Fibroblast of skin of left quadriceps (primary cell): ENCODE results near the gene ACBD7.

Experiments
- DNase-seq, 2 experiments: peaks; one replicate each; pipeline ENCODE4 v3.0.0-alpha.2; 2013; ENCODE audit warnings: low read depth in 2 of 2

Gene ACBD7

DNA sequence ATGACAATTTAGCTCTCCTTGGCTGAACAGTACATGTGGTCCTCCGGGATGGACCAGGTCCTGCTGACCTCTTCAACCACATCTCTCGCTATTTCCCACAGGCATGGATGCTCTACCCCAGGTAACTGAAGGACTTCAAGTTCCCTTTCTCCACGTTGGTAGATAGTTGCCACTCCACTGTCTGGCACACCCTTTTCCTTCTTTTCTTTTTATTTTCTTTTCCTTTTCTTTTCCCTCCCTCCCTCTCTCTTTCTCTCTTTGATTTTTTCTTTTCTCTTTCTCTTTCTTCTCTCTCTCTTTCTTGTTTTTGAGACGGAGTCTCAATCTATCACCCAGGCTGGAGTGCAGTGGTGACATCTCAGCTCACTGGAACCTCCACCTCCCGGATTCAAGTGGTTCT is 2.8 kb upstream of the ACBD7 start:
- no peak for DNase-seq

DNA sequence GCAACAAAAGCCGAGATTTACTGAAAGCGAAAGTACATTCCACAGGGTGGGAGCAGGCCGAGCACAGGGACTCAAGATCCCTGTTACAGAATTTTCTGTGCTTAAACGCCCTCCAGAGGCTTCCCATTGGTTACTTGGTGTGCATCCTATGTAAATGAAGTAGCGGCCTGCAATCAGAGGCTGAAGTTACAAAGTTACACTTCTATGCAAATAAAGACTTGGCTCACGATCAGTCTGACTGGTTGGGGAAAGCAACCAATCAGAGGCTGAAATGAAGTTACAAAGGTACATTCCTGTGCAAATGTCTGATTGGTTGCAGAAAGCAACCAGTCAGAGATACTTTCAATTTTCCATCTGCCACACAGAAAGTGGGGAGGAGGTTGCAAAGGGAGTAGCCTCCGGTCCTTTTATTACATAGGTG is 4.1 kb downstream of the ACBD7 start:
- peak; percentile 84 for DNase-seq

DNA sequence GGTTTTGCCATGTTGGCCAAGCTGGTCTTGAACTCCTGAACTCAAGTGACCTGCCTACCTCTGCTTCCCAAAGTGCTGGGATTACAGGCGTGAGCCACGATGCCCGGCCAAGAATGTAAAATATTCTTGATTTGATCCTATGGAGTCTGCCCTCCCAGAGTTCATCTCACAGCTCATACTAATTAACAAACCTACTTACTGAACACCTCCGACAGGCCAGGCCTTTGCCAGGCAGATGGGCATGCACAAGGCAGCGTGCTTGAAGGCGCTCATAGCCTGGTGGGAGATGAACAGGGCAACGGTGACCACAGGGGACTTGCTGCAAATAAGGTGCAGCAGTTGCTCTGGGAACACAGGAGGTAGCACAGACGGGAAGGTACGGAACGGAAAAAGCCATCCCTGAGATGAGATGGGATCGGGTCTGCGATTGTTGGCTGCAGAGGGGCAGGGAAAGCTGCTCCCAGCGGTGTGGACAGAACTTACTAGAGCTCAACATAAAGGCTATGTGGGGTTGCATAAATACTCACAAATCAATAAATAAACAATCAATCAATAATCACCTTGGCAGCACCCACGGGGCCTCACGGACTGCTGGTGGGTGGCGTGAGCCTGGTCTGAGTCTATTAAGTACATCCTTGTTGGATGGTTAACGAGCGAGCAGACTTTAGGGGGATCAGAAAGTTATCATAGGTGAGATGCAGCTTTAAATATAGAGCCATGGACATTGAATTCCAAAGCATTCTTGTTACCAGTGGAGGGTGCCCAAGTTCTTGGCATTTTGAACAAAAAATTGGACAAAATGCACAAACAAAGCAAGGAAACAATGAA is 4.7 kb downstream of the ACBD7 start:
- no peak for DNase-seq

DNA sequence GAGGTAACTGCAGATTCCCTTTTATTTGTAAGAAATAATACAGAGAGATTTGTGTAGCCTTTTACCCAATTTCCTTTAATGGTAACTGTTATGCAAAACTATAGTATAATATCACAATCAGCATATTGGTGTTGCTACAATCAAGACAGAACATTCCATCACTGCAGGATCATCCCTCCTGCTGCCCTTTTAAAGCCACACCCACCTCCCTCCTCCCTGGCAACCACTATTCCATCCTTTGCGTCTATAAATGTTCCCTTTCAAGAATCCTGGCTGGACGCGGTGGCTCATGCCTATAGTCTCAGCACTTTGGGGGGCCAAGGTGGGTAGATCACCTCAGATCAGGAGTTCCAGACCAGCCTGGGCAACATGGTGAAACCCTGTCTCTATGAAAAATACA is 13.2 kb downstream of the ACBD7 start:
- DNase-seq = no peak

DNA sequence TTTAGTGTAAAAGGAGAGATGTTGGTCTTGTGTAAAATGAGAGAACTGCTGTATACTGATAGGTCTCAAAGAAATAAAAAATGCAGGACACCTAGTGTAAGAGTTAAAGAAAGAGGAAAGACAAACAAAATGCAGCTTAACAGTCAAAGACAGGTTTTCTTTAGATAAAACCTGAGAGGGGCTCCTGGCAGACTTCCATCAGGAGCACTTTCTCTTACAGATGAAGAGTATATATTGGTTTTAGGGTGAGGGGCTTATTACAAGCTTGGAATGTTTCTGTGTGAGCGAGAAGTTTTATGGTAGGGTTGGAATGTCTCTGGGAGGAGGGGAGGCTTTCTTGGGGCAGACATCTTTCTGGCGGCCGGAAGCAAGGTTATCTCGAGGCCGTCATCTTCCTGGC is 16.2 kb downstream of the ACBD7 start:
- DNase-seq = no peak

DNA sequence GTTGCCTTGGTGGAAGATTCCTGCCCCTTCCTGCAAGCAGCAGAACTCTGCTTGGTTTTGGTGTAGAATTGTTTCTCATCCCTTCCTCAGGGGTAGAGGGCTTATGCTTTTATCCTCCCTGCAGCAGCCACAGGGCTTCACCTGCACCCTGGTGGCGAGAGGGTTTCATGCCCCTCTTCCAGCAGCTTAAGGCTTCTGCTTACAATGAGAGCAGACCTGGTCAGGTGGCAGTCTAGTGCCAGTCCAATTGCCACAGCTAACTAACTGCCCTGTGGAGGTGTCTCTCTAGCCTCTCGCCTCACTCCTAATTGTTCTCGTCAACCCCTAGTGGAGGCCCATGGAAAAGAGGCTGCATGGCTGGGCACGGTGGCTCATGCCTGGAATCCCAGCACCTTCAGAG is 19.3 kb downstream of the ACBD7 start:
- no peak for DNase-seq

DNA sequence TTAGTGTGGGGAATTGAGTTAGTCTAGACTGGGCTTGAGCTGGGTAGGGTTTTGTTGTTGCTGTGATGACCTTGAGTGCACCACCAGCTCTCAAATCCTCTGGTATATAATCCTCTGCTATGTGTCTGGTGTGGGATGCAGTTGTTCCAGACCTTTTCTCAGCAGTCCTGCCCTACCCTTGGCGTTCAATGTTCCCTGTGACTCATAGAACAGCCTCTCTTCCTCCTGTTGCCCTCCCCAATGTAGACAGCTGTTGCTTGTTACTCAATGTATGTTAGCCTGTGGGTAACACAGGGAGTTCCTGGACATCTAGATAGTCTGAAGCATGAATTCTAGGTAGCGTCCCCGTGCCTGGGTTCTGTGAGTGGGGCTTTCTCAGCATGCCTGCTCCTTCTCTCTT is 19.8 kb downstream of the ACBD7 start:
- DNase-seq = no peak

DNA sequence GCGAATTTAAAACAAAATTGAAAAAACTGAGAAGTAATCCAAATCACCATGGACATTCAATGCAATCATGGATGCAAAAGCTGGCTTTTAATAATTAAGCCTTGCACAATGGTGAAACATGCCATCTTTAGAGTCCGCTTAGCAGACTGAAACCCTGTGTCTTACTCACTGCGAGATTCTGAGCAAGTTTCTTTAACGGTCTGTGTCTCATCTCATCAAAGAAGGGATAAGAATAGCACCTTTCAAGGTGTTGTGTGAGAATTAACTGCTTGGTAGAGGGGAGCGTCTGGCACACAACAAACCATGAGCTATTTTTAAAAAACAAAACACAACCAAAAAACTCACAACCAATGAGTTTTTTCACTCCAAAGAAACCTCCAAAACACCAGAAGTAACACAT is 21.4 kb downstream of the ACBD7 start:
- DNase-seq = no peak

DNA sequence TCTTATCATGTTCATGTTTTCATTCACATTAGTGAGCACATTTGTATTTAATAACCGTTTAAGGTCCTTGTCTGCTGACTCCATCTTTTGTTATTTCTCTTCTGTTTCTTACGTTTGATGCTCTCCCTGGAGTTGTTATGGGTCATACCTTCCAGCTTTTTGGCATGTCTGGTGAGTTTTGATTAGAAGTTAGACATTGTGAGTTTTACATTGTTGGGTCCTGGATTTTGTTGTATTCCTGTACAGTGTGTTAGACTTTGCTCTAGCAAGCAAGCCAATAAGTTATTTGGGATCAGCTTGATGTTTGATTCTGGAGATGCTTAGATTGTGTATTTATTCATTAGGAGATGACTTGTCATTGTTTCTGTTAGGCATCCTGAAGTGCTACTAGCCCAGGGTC is 27.9 kb downstream of the ACBD7 start:
- DNase-seq = no peak

DNA sequence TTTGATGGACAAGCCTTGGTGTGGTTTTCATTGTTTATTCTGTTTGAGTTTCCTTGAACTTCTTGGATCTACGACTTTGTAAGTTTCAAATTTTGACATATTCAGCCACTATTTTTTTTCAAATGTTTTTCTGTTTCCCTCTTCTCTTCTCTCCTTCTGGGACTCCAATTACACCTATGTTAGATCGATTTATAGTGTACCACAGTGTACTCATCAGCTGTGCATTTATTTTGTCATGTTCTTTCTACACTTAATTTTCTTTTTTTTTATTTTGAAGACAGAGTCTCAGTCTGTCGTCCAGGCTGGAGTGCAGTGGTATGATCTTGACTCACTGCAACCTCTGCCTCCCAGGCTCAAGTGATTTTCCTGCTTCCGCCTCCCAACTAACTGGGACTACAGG is 28.7 kb downstream of the ACBD7 start:
- no peak for DNase-seq

DNA sequence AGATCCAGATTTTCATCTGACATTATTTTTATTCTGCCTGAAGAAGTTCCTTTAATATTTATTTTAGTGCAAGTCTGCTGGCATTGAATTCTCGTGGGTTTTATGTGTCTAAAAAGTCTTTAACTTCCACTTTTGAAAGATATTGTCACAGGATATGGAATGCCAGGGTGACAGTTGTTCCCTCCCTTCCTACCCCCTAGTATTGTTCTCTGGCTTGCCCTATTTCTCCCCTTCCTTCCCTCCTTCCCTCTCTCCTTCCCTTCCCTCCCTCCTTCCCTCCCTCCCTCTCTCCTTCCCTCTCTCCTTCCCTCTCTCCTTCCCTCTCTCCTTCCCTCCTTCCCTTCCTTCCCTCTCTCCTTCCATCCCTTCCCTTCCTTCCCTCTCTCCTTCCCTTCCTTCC is 29.9 kb downstream of the ACBD7 start:
- no peak for DNase-seq

DNA sequence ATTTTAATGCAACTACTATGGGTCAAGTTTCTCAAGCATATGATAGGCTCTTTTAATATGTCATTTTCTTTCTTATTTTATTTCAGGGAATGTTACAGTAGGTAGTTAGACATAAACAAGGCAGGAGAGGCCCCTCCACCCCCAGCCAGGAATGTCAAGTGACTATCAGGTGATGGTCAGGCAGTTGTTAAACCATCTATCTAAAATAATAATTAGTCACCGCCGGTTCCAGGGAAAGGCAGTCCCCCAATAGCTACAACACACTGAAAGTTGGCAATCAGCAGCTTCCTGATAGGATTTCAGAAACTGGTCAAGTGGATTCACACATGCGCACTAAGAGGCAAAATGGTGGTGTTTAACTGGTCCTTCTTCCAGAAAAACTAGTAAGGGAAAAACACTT is 35.5 kb downstream of the ACBD7 start:
- DNase-seq = no peak

DNA sequence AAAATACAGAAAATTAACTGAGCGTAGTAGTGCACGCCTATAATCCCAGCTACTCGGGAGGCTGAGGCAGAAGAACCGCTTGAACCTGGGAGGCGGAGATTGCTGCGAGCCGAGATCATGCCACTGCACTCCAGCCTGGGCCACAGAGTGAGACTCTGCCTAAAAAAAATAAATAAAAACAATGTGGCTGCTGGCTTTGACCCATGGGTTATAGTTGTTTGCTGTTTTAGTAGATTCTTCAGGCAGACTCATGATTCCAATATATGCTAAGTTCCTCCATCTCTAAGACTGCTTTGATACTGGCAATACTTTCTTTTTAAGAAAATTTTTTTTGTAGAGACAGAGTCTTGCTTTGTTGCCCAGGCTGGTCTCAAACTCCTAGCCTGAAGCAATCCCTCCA is 36.5 kb downstream of the ACBD7 start:
- no peak for DNase-seq

DNA sequence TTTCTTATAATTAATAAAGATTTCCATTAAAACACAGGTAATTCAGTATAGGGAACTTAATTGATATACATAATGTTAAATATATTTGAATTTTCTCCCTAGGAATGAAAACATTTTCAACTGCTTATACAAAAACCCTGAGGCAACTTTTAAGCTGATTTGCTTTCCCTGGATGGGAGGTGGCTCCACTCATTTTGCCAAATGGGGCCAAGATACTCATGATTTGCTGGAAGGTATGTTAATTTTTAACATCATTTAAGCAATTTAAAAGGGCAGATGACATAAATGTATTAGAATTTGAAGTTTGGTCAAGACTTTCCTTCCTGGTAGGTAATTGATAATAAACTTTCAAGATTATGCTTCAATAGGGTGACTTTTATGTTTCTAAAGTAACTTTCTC is 39.0 kb downstream of the ACBD7 start:
- DNase-seq = no peak

DNA sequence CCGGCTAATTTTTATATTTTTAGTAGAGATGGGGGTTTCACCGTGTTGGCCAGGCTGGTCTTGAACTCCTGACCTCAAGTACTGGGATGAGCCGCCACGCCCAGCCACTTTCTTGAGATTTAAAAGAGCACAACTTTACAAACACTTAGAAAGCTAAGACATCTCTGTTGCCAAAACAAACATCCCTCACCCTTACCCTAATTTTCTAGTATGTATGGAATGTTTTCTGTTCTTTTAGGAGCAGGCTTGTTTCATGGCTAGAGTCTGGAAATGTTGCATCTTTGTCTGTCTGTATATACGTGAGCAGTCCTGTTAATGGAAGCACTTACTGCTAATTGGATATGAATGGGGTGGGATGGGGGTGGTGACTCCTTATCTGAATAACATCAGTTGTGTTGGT is 42.0 kb downstream of the ACBD7 start:
- peak in 1 of 2 experiments; percentile 11 for DNase-seq

DNA sequence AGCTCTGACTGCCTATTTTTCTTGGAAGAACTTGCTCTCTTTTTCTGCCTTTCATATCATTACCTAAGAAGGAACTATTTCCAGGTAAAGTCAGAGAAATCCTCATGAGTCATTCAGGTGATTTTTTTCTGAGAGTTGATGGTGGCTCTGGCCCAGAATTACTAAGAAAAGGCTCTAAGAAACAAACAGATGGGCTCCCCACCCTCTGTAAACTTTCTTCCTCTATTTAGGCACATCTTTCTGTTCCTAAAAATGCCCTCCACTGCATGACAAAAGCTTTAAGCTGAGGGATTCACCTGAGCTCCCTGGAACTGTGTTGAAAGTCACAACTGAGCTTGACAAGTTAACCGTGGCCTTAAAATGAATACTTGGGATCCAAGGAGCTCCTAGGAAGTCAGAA is 43.2 kb downstream of the ACBD7 start:
- DNase-seq = no peak

DNA sequence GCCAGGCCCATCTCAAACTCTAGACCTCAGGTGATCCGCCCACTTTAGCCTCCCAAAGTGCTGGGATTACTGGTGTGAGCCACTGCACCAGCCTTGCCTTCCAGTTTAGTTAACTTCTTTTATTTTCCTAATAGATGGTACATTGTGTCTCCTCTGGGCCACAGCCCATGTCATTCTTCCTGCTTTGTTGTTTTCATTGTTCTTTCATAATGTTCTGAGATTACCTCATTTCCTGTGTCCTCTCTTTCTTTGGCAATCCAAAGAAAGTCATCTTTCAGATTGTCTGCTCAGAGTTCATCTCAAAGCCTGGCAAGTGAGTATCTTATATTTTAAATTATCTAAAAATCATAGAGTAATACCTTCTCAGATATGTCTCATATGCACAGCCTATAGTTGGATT is 44.9 kb downstream of the ACBD7 start, which contains the start of gene OLAH:
OLAH (plus strand) TSS at position 270 of the 400 bp plus-strand sequence. CDS start 3,346 bp downstream, outside the sequence.
- DNase-seq = no peak

DNA sequence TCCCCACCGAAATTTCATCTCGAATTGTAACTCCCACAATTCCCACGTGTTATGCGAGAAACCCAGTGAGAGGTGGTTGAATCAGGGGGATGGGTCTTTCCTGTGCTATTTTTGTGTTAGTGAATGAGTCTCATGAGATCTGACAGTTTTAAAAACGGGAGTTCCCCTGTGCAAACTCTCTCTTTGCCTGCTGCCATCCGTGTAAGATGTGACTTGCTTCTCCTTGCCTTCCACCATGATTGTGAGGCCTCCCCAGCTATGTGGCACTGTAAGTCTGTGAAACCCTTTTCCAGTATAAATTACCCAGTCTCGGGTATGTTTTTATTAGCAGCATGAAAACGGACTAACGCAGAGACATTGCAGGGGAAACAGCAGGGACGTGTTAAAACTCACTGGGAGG is 50.2 kb downstream of the ACBD7 start:
- DNase-seq = no peak

DNA sequence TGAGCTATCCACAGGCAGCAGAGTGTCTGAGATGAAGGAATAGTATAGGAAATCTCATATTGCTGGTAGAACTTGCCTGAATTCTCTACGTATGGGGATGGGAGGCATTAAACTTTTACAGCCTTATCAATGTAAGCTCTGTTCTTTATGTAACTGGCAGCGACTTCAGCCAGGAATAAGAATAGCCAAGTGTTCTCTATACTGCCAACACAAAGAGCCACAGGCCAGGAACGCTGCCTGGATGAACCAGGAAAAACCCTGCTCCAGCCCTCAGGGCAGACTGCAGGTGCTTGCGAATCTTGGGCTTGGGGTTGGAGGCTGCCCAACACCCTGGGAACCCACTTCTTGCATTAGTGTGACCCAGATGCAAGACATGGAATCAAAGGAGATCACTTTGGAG is 50.9 kb downstream of the ACBD7 start:
- DNase-seq = no peak

DNA sequence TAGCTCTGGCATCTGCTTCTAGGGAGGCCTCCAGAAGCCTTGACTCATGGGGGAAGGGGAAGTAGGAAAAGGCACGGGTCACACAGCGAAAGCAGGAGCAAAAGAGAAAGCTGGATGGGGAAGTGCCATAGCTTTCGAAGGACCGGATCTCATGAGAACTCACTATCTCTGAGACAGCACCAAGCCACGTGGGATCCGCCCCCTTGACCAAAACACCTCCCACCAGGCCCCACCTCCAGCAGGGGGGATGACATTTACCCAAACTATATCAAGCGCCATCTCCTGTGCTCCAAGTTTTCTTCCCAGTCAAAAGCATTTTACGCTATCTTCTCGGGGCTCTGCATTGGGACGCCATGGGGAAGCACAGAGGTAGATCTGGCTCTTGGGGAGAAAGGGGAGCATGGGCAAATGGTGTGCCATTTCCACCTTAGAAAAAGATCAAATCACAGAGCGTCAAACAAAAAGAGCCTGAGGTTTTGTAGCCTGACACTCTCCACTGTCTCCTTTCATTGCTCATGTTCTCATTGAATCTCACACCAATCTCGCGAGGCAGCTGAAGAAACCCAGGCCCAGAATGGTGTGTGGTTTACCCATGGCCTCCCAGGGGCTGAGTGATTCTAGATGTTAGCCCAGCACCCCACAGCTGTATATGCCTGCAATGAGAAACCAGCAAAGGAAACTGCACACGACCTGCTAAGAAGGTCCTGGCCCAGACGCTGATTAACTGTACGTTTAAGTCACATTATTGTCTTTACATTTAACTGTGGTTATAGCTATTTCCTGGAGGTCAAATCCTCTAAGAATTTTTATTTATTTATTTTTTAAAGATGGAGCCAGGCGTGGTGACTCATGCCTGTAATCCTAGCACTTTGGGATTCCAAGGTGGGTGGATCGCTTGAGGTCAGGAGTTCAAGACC is 52.9 kb downstream of the ACBD7 start:
- DNase-seq = peak; percentile 2 to 4

DNA sequence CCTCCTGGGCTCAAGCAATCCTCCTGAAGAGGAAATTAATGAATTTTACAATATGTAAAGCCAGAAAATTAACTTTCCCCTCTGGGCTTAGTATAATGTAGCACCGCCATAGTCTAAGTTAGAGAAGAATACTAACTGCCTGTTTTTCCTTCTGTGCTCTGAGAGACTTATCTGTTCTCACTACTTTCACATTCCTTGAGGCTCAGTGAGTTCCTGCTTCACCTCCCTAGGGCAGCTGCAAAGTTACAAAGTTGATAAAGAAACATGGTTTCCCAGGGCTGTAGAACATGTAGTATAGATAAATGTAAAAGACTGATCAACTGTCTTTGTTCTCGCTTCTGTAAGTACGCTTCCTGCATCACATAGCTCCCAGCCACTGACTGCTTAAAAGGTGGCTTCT is 60.8 kb downstream of the ACBD7 start:
- no peak for DNase-seq
